HEK293 (cell line): Measurements from ENCODE around the gene C17orf67.
A peak's percentile ranks its signal among the peaks of the same experiment; 100 is the strongest.

Source experiments
- CTCF ChIA-PET: fragments of 350-600 bp; formaldehyde crosslinking; extraction: SDS; loops from one replicate; lab custom pipeline; 2021; ENCODE audit warnings: antibody characterized with exemption; lab: Yijun Ruan, JAX
- POLR2A ChIA-PET: fragments of 300-600 bp; formaldehyde crosslinking; extraction: SDS; loops from one replicate; lab custom pipeline; 2020; ENCODE audit warnings: antibody characterized with exemption, inconsistent platforms; lab: Yijun Ruan, JAX
- H3K27ac ChIP-seq: fragments of 200-500 bp; sonication (Bioruptor generic); 2 replicates; pipeline ENCODE4 v1.5.1; 2014; ENCODE audit warnings: low read depth, low read length, control low read depth, inconsistent platforms; ENCODE audit errors: extremely low read depth
- H3K36me3 ChIP-seq, 2 experiments: fragments of 200-500 bp in 1 of 2; sonication (Bioruptor generic) in 1 of 2; 1 replicate in 1 of 2; 2 replicates in 1 of 2; pipeline ENCODE4 v1.5.1; 2014 to 2017; ENCODE audit warnings: inconsistent platforms in 2 of 2, low read length in 2 of 2; ENCODE audit not compliant: control insufficient read depth in 2 of 2, insufficient read depth in 1 of 2
- H3K4me1 ChIP-seq: fragments of 200-500 bp; sonication (Bioruptor generic); 2 replicates; pipeline ENCODE4 v1.5.1; 2014; ENCODE audit warnings: mild to moderate bottlenecking, low read length, inconsistent platforms; ENCODE audit not compliant: control insufficient read depth, insufficient read depth
- H3K4me3 ChIP-seq: 2 replicates; pipeline ENCODE4 v1.5.1; 2011; ENCODE audit warnings: low read depth, mild to moderate bottlenecking, control low read depth, low read length, moderate library complexity
- H3K9me3 ChIP-seq: fragments of 200-500 bp; sonication (Bioruptor generic); 2 replicates; pipeline ENCODE4 v1.5.1; 2014; ENCODE audit warnings: low read depth, low read length, inconsistent platforms; ENCODE audit not compliant: control insufficient read depth, insufficient read depth
- BCL11B ChIP-seq: fragments of 450-650 bp; formaldehyde crosslinking; IDR thresholded peaks from 2 replicates; pipeline ENCODE4 v1.5.1; 2016; ENCODE audit warnings: low read depth, missing biosample characterization, missing genetic modification characterization
- FEZF1 ChIP-seq: fragments of 450-650 bp; formaldehyde crosslinking; IDR thresholded peaks from 2 replicates; pipeline ENCODE4 v1.5.1; 2016; ENCODE audit warnings: missing biosample characterization, missing genetic modification characterization
- HOXC10 ChIP-seq: sonication (generic); formaldehyde crosslinking; IDR thresholded peaks from 2 replicates; pipeline ENCODE4 v1.8.1; 2023; ENCODE audit warnings: mild to moderate bottlenecking, missing genetic modification reagents
- IKZF3 ChIP-seq: fragments of 450-650 bp; IDR thresholded peaks from 2 replicates; pipeline ENCODE4 v1.5.0; 2018; ENCODE audit warnings: missing biosample characterization, mild to moderate bottlenecking, missing genetic modification characterization, moderate library complexity
- KLF16 ChIP-seq: fragments of 450-650 bp; formaldehyde crosslinking; IDR thresholded peaks from 2 replicates; pipeline ENCODE4 v1.5.1; 2017; ENCODE audit warnings: missing biosample characterization, missing genetic modification characterization
- MZF1 ChIP-seq: fragments of 450-650 bp; formaldehyde crosslinking; IDR thresholded peaks from 2 replicates; pipeline ENCODE4 v1.5.1; 2017; ENCODE audit warnings: missing biosample characterization, missing genetic modification characterization, borderline replicate concordance
- PRDM6 ChIP-seq: fragments of 450-650 bp; formaldehyde crosslinking; IDR thresholded peaks from 2 replicates; pipeline ENCODE4 v1.5.1; 2017; ENCODE audit warnings: missing biosample characterization, missing genetic modification characterization
- SCRT2 ChIP-seq: fragments of 450-650 bp; formaldehyde crosslinking; IDR thresholded peaks from 2 replicates; pipeline ENCODE4 v1.5.1; 2016; ENCODE audit warnings: missing biosample characterization, missing genetic modification characterization
- TRIM28 ChIP-seq: IDR thresholded peaks from 2 replicates; pipeline ENCODE4 v1.6.1; 2011; ENCODE audit warnings: low read length, control low read depth, borderline replicate concordance
- ZIC2 ChIP-seq: fragments of 450-650 bp; formaldehyde crosslinking; IDR thresholded peaks from 2 replicates; pipeline ENCODE4 v1.5.1; 2016; ENCODE audit warnings: missing biosample characterization, missing genetic modification characterization
- ZNF16 ChIP-seq: fragments of 450-650 bp; formaldehyde crosslinking; IDR thresholded peaks from 2 replicates; pipeline ENCODE4 v1.5.1; 2016; ENCODE audit warnings: low read depth, missing biosample characterization, missing genetic modification characterization
- ZNF184 ChIP-seq: fragments of 450-650 bp; IDR thresholded peaks from 2 replicates; pipeline ENCODE4 v1.5.1; 2018; ENCODE audit warnings: missing biosample characterization, mild to moderate bottlenecking, missing genetic modification characterization
- ZNF223 ChIP-seq: fragments of 450-650 bp; formaldehyde crosslinking; IDR thresholded peaks from 2 replicates; pipeline ENCODE4 v1.5.1; 2016; ENCODE audit warnings: missing biosample characterization, missing genetic modification characterization
- ZNF335 ChIP-seq: fragments of 450-650 bp; formaldehyde crosslinking; conservative IDR thresholded peaks from 2 replicates; pipeline ENCODE4 v1.5.1; 2016; ENCODE audit warnings: missing biosample characterization, missing genetic modification characterization
- ZNF404 ChIP-seq: fragments of 450-650 bp; formaldehyde crosslinking; IDR thresholded peaks from 2 replicates; pipeline ENCODE4 v1.5.1; 2017; ENCODE audit warnings: missing biosample characterization, missing genetic modification characterization
- ZNF660 ChIP-seq: fragments of 450-650 bp; IDR thresholded peaks from 2 replicates; pipeline ENCODE4 v1.5.1; 2018; ENCODE audit warnings: missing biosample characterization, mild to moderate bottlenecking, missing genetic modification characterization
- ZNF664 ChIP-seq: fragments of 450-650 bp; formaldehyde crosslinking; IDR thresholded peaks from 2 replicates; pipeline ENCODE4 v1.5.1; 2016; ENCODE audit warnings: missing biosample characterization, missing genetic modification characterization
- ZNF768 ChIP-seq: fragments of 450-650 bp; formaldehyde crosslinking; IDR thresholded peaks from 2 replicates; pipeline ENCODE4 v1.5.1; 2018; ENCODE audit warnings: missing biosample characterization, mild to moderate bottlenecking, missing genetic modification characterization
- ZXDB ChIP-seq: fragments of 450-650 bp; formaldehyde crosslinking; IDR thresholded peaks from 2 replicates; pipeline ENCODE4 v1.5.1; 2016; ENCODE audit warnings: missing biosample characterization, missing genetic modification characterization
- TF ChIP-seq, protein P1 (sequence below): fragments of 450-650 bp; formaldehyde crosslinking; IDR thresholded peaks from 2 replicates; pipeline ENCODE4 v1.5.1; 2017; ENCODE audit warnings: missing biosample characterization, missing genetic modification characterization
- TF ChIP-seq, protein P2 (sequence below): fragments of 450-650 bp; formaldehyde crosslinking; IDR thresholded peaks from 2 replicates; pipeline ENCODE4 v1.5.0; 2017; ENCODE audit warnings: missing biosample characterization, missing genetic modification characterization, borderline replicate concordance

Gene C17orf67

DNA sequence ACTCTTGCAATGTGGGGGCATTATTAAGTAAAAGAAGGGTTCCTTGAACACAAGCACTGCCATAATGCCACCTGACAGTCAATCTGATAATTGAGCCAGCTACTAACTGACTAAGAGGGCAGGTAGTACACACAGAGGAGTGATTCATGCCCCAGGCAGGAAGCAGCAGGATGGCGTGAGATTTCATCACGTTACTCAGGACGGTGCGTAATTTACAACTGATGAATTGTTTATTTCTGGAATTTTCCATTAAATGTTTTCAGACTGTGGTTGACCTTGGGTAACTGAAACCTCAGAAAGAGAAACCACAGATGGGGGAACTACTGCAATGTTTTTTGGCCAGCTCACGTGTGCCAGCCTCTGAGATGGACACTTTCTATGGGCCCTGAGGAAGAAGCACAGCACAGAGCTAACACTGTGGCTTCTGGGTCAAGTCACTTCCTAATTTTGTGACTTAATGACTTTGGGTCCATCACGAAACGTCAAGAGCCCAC, 46.7 kb downstream of the C17orf67 start (continued):
- TF ChIP-seq, protein P1, sequence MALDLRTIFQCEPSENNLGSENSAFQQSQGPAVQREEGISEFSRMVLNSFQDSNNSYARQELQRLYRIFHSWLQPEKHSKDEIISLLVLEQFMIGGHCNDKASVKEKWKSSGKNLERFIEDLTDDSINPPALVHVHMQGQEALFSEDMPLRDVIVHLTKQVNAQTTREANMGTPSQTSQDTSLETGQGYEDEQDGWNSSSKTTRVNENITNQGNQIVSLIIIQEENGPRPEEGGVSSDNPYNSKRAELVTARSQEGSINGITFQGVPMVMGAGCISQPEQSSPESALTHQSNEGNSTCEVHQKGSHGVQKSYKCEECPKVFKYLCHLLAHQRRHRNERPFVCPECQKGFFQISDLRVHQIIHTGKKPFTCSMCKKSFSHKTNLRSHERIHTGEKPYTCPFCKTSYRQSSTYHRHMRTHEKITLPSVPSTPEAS (tag by site-specific recombination), result no peak
- TF ChIP-seq ZIC2 (tag by site-specific recombination), result 0 out of 2 replicates have a peak, but pooled peaks have one; percentile 17
- peak; percentile 49 for TF ChIP-seq PRDM6 (tag by site-specific recombination)
- no peak for TF ChIP-seq ZNF404 (tag by site-specific recombination)
- TF ChIP-seq ZNF768 (tag by site-specific recombination), result no peak
- TF ChIP-seq FEZF1 (tag by site-specific recombination), result 0 out of 2 replicates have a peak, but pooled peaks have one; percentile 25
- TF ChIP-seq BCL11B (tag by site-specific recombination), result no peak
- TF ChIP-seq ZNF16 (tag by site-specific recombination), result no peak
- TF ChIP-seq MZF1, result no peak
- TF ChIP-seq ZNF223, result no peak
- TF ChIP-seq ZNF664 (tag by site-specific recombination), result no peak
- no peak for TF ChIP-seq SCRT2 (tag by site-specific recombination)
- TF ChIP-seq HOXC10 (CRISPR knock-in tag), result no peak
- TF ChIP-seq ZNF335 (tag by site-specific recombination), result no peak
- TF ChIP-seq ZXDB (tag by site-specific recombination), result no peak
- peak; percentile 27; the same call in 1 of the 2 replicates for TF ChIP-seq IKZF3 (tag by site-specific recombination)
- TF ChIP-seq ZNF660, result peak; percentile 66; the same call in 1 of the 2 replicates
- peak; percentile 13; the same call in 1 of the 2 replicates for TF ChIP-seq KLF16 (tag by site-specific recombination)
- TF ChIP-seq TRIM28, result no peak
- TF ChIP-seq, all 188 proteins: peak for 8

DNA sequence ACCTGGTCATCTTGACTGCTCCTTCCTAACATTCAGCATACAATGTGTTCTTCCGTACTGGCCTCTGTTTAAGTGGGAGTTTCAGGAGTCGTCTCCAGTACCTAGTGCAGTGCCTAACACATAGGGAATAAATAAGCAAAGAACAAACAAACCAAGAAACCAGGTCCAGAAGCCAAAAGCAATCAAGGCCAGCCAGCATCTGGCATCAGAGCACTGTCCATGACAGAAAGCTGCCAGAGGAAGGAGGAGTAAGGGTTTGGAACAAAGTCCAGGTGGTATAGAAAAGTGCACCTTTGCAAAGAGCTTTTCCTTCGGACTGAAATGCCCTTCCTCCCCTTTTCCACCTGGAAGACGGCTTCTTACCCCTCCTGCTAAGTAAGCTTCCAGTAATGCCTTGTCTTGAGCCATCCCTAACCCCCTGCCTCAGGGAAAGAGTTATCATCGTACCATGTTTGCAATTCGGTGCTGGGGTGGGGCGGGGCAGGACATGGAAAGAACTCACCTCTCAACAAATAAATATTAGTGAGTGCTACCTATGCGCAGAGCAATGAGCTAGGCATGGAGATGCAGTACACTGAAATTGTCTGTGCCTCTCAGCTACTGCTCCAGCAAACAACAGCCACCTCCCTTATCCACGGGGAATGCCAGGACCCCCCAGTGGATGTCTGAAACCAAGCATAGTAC, 47.6 kb downstream of the C17orf67 start:
- peaks cover 3% of the 10 kb centered on the region; the same call in 1 of the 2 replicates for H3K4me1 ChIP-seq
- H3K36me3 ChIP-seq, result no peaks in the 10 kb centered on the region
- H3K9me3 ChIP-seq, result no peaks in the 10 kb centered on the region
- ChIA-PET POLR2A (interaction anchor here (0.8 to 1.3 kb wide), 3 partner anchors 49 to 193 kb away, joined by 3 read pairs; partner anchors contain the start of gene NOG), CTCF (interaction anchor here (0.5 to 1.4 kb wide), 5 partner anchors 34 to 287 kb away, joined by 3 to 6 read pairs (median 5); no protein-coding TSS in a partner anchor)
- TF ChIP-seq, protein P2, sequence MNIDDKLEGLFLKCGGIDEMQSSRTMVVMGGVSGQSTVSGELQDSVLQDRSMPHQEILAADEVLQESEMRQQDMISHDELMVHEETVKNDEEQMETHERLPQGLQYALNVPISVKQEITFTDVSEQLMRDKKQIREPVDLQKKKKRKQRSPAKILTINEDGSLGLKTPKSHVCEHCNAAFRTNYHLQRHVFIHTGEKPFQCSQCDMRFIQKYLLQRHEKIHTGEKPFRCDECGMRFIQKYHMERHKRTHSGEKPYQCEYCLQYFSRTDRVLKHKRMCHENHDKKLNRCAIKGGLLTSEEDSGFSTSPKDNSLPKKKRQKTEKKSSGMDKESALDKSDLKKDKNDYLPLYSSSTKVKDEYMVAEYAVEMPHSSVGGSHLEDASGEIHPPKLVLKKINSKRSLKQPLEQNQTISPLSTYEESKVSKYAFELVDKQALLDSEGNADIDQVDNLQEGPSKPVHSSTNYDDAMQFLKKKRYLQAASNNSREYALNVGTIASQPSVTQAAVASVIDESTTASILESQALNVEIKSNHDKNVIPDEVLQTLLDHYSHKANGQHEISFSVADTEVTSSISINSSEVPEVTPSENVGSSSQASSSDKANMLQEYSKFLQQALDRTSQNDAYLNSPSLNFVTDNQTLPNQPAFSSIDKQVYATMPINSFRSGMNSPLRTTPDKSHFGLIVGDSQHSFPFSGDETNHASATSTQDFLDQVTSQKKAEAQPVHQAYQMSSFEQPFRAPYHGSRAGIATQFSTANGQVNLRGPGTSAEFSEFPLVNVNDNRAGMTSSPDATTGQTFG (tag by site-specific recombination), result no peak
- peak; percentile 48; the same call in 1 of the 2 replicates for TF ChIP-seq ZNF184 (tag by site-specific recombination)
- H3K27ac ChIP-seq, result no peak overlapping the region
- no peak overlapping the region for H3K4me3 ChIP-seq
